GM23338 (cell line): ENCODE measurements around the gene EXOC4. TPM values are rescaled to one million over a fixed set of nuclear protein-coding genes. Genes with fewer than 3 reads are reported as not detected.

Experiments
- ATAC-seq: fragments of 200-7000 bp; cut with Tn5 transposase; 3 replicates; pipeline ENCODE4 v1.9.1; 2020
- DNase-seq: peaks from one replicate; pipeline ENCODE4 v3.0.0-alpha.2; 2015; ENCODE audit warnings: low spot score
- H2AFZ ChIP-seq: fragments of 200-600 bp; sonication (generic); 2 replicates; pipeline ENCODE4 v1.8.0; 2016; ENCODE audit warnings: antibody characterized with exemption, mild to moderate bottlenecking, moderate library complexity
- H3F3A ChIP-seq: fragments of 200-600 bp; sonication (generic); replicated peaks from 2 replicates; pipeline ENCODE4 v1.8.0; 2017; ENCODE audit warnings: antibody characterized with exemption, mixed run types, low read depth
- H3K27ac ChIP-seq: fragments of 200-600 bp; sonication (generic); 2 replicates; pipeline ENCODE4 v1.6.1; 2016; ENCODE audit warnings: low read depth
- H3K27me3 ChIP-seq: fragments of 200-600 bp; sonication (generic); 2 replicates; pipeline ENCODE4 v1.8.0; 2016; ENCODE audit warnings: mild to moderate bottlenecking, mixed run types, moderate library complexity; ENCODE audit not compliant: insufficient read depth
- H3K36me3 ChIP-seq: fragments of 200-600 bp; sonication (generic); 2 replicates; pipeline ENCODE4 v1.8.0; 2016; ENCODE audit warnings: mild to moderate bottlenecking; ENCODE audit not compliant: insufficient read depth
- H3K4me1 ChIP-seq: fragments of 200-600 bp; sonication (generic); 2 replicates; pipeline ENCODE4 v1.8.0; 2016; ENCODE audit warnings: mild to moderate bottlenecking, moderate library complexity; ENCODE audit not compliant: insufficient read depth
- H3K4me2 ChIP-seq: fragments of 200-600 bp; sonication (generic); 2 replicates; pipeline ENCODE4 v1.7.1; 2017; ENCODE audit warnings: mixed run types
- H3K4me3 ChIP-seq: fragments of 200-600 bp; sonication (generic); 2 replicates; pipeline ENCODE4 v1.6.1; 2016; ENCODE audit warnings: mixed run types
- H3K79me2 ChIP-seq: fragments of 200-600 bp; sonication (generic); replicated peaks from 2 replicates; pipeline ENCODE4 v1.8.0; 2017; ENCODE audit warnings: mild to moderate bottlenecking; ENCODE audit not compliant: insufficient read depth
- H3K9me2 ChIP-seq: fragments of 200-600 bp; sonication (generic); 2 replicates; pipeline ENCODE4 v1.8.0; 2017; ENCODE audit not compliant: insufficient read depth
- H4K20me1 ChIP-seq: fragments of 200-600 bp; sonication (generic); replicated peaks from 2 replicates; pipeline ENCODE4 v1.8.0; 2017; ENCODE audit warnings: mild to moderate bottlenecking; ENCODE audit not compliant: insufficient read depth
- H3K27ac Mint-ChIP-seq: 2 replicates; pipeline ENCODE4 v1.8.0; 2020; ENCODE audit warnings: inconsistent platforms, mild to moderate bottlenecking, moderate library complexity, mixed read lengths
- H3K27me3 Mint-ChIP-seq: 3 replicates; pipeline ENCODE4 v1.8.0; 2022; ENCODE audit warnings: low read depth, mild to moderate bottlenecking, moderate library complexity, mixed read lengths, inconsistent platforms; ENCODE audit not compliant: insufficient read depth, poor library complexity
- H3K36me3 Mint-ChIP-seq: 3 replicates; pipeline ENCODE4 v1.8.0; 2021; ENCODE audit warnings: low read depth, mild to moderate bottlenecking, inconsistent platforms, moderate library complexity, mixed read lengths
- H3K4me1 Mint-ChIP-seq: 3 replicates; pipeline ENCODE4 v1.8.0; 2020; ENCODE audit warnings: mild to moderate bottlenecking, inconsistent platforms, mixed read lengths
- H3K4me3 Mint-ChIP-seq: 3 replicates; pipeline ENCODE4 v1.8.0; 2021; ENCODE audit warnings: moderate library complexity, mild to moderate bottlenecking, inconsistent platforms, mixed read lengths
- H3K9me3 Mint-ChIP-seq: 3 replicates; pipeline ENCODE4 v1.8.0; 2020; ENCODE audit warnings: moderate library complexity, mild to moderate bottlenecking, inconsistent platforms, mixed read lengths
- CREB1 ChIP-seq: fragments of 250-450 bp; sonication (Bioruptor Pico); IDR thresholded peaks from 2 replicates; pipeline ENCODE4 v1.5.0; 2020; ENCODE audit warnings: low read depth, mild to moderate bottlenecking, moderate library complexity
- EZH2 ChIP-seq: fragments of 200-600 bp; sonication (generic); IDR thresholded peaks from one replicate; pipeline ENCODE4 v1.8.0; 2017; ENCODE audit warnings: antibody characterized with exemption, mild to moderate bottlenecking, low read depth; ENCODE audit not compliant: unreplicated experiment
- EZH2phosphoT487 ChIP-seq: fragments of 200-600 bp; sonication (generic); IDR thresholded peaks from one replicate; pipeline ENCODE4 v1.8.1; 2018; ENCODE audit warnings: antibody characterized with exemption; ENCODE audit not compliant: unreplicated experiment
- JUNB ChIP-seq: IDR thresholded peaks from one replicate; pipeline ENCODE4 v1.6.1; 2016; ENCODE audit warnings: antibody characterized with exemption; ENCODE audit not compliant: unreplicated experiment
- NANOG ChIP-seq: IDR thresholded peaks from 2 replicates; pipeline ENCODE4 v1.6.1; 2016; ENCODE audit warnings: antibody characterized with exemption, borderline replicate concordance
- POLR2AphosphoS5 ChIP-seq: IDR thresholded peaks from 2 replicates; pipeline ENCODE4 v1.6.1; 2016; ENCODE audit warnings: antibody characterized with exemption, low read depth
- STAT1 ChIP-seq: IDR thresholded peaks from one replicate; pipeline ENCODE4 v1.6.1; 2016; ENCODE audit warnings: antibody characterized with exemption; ENCODE audit not compliant: unreplicated experiment
- ZNF114 ChIP-seq: fragments of 250-450 bp; sonication (Bioruptor Pico); IDR thresholded peaks from 2 replicates; pipeline ENCODE4 v1.5.0; 2020; ENCODE audit warnings: mild to moderate bottlenecking, moderate library complexity
- ZNF331 ChIP-seq: fragments of 250-450 bp; sonication (Bioruptor Pico); IDR thresholded peaks from 2 replicates; pipeline ENCODE4 v1.5.0; 2020; ENCODE audit warnings: low read depth, mild to moderate bottlenecking, moderate library complexity
- polyA plus RNA-seq: library from polyadenylated mRNA; unstranded; fragments of >200 nt; fragmentation: Nextera tagmentation; extraction: Ambion mirVana; gene quantifications from 2 replicates; pipeline ENCODE4 v1.2.1, GENCODE V29; 2016
- total RNA-seq: library from RNA; depleted of rRNA; stranded (reverse); fragments of >200 nt; shearing (Covaris generic); gene quantifications from 2 replicates; pipeline ENCODE4 v1.2.3, GENCODE V29; 2014
- TF ChIP-seq, protein P1 (sequence below): fragments of 250-450 bp; sonication (Bioruptor Pico); IDR thresholded peaks from 2 replicates; pipeline ENCODE4 v1.5.0; 2020; ENCODE audit warnings: mild to moderate bottlenecking, moderate library complexity
- TF ChIP-seq, protein P2 (sequence below): IDR thresholded peaks from 2 replicates; pipeline ENCODE4 v1.6.1; 2016; ENCODE audit warnings: antibody characterized with exemption
- TF ChIP-seq, protein P3 (sequence below), 2 experiments: fragments of 200-600 bp in 1 of 2; sonication (generic) in 1 of 2; conservative IDR thresholded peaks; 2 replicates each; pipeline versions ENCODE4 v1.5.1 to v1.6.1; 2016 to 2017; ENCODE audit warnings: antibody characterized with exemption in 2 of 2, low read depth in 2 of 2, mild to moderate bottlenecking in 2 of 2, moderate library complexity in 1 of 2
- TF ChIP-seq, protein P4 (sequence below): IDR thresholded peaks from one replicate; pipeline ENCODE4 v1.6.1; 2018; ENCODE audit warnings: antibody characterized with exemption; ENCODE audit not compliant: unreplicated experiment

The EXOC4 gene
- total and polyA plus RNA-seq, 2 experiments from 2014 or later, result 37.5 to 52.7 TPM

DNA sequence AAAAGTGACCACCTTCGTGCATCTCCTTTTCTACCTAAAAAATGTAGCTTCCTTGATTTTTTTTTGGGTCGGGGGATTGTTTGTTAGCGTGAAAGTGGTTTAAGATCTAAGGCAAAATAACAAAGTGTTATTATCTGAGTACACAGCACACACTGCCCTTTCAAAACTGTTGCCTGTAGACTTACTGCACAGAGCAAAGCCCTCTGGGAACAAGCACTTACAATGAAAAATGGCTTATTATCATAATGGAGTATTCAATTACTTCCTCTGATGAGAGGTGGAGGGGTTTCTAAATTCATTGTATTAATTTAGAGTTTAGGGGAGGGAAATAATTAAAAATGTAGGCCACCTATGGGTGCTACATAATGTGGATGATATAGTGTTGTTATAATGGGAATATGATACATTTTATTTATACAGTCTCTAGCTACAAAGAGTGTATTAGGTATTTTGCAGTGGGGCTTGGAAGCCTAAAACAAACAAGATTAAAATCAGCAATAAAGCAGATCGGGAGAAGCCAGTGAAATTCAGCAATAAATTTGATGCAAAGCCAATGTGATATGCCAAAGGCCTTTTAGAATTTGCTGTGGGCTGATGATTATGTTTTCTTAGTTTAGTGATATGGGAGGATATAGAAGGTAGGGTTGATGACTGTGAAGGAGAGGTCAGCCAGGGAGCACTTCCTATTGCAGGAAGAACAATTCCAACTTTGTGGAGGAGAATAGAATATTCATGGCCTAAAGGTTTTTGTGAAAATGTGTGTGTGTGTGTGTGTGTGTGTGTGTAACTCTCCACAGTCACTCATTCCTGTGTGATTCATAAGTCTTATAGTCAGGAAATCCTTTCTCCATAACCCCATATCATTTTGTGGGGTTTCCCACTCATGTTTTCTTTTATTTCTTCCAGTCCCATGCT, 17.7 kb upstream of the EXOC4 start:
- Histone ChIP-seq H3K79me2 (no peaks in the 10 kb centered on the region), H3K4me1 (no peaks in the 10 kb centered on the region), H3K4me2 (no peak overlapping the region), H3K27ac (no peak overlapping the region), H4K20me1 (no peaks in the 10 kb centered on the region), H3K27me3 (no peaks in the 10 kb centered on the region), H2AFZ (no peak overlapping the region; the same call in 1 of the 2 replicates), H3K36me3 (no peaks in the 10 kb centered on the region), H3K4me3 (no peak overlapping the region), H3F3A (no peaks in the 10 kb centered on the region), H3K9me2 (no peaks in the 10 kb centered on the region)
- H3K4me3 Mint-ChIP-seq, result no peak overlapping the region
- H3K27ac Mint-ChIP-seq, result no peak overlapping the region
- H3K27me3 Mint-ChIP-seq, result peaks cover 2% of the 10 kb centered on the region
- TF ChIP-seq CREB1, result no peak
- TF ChIP-seq, protein P1, sequence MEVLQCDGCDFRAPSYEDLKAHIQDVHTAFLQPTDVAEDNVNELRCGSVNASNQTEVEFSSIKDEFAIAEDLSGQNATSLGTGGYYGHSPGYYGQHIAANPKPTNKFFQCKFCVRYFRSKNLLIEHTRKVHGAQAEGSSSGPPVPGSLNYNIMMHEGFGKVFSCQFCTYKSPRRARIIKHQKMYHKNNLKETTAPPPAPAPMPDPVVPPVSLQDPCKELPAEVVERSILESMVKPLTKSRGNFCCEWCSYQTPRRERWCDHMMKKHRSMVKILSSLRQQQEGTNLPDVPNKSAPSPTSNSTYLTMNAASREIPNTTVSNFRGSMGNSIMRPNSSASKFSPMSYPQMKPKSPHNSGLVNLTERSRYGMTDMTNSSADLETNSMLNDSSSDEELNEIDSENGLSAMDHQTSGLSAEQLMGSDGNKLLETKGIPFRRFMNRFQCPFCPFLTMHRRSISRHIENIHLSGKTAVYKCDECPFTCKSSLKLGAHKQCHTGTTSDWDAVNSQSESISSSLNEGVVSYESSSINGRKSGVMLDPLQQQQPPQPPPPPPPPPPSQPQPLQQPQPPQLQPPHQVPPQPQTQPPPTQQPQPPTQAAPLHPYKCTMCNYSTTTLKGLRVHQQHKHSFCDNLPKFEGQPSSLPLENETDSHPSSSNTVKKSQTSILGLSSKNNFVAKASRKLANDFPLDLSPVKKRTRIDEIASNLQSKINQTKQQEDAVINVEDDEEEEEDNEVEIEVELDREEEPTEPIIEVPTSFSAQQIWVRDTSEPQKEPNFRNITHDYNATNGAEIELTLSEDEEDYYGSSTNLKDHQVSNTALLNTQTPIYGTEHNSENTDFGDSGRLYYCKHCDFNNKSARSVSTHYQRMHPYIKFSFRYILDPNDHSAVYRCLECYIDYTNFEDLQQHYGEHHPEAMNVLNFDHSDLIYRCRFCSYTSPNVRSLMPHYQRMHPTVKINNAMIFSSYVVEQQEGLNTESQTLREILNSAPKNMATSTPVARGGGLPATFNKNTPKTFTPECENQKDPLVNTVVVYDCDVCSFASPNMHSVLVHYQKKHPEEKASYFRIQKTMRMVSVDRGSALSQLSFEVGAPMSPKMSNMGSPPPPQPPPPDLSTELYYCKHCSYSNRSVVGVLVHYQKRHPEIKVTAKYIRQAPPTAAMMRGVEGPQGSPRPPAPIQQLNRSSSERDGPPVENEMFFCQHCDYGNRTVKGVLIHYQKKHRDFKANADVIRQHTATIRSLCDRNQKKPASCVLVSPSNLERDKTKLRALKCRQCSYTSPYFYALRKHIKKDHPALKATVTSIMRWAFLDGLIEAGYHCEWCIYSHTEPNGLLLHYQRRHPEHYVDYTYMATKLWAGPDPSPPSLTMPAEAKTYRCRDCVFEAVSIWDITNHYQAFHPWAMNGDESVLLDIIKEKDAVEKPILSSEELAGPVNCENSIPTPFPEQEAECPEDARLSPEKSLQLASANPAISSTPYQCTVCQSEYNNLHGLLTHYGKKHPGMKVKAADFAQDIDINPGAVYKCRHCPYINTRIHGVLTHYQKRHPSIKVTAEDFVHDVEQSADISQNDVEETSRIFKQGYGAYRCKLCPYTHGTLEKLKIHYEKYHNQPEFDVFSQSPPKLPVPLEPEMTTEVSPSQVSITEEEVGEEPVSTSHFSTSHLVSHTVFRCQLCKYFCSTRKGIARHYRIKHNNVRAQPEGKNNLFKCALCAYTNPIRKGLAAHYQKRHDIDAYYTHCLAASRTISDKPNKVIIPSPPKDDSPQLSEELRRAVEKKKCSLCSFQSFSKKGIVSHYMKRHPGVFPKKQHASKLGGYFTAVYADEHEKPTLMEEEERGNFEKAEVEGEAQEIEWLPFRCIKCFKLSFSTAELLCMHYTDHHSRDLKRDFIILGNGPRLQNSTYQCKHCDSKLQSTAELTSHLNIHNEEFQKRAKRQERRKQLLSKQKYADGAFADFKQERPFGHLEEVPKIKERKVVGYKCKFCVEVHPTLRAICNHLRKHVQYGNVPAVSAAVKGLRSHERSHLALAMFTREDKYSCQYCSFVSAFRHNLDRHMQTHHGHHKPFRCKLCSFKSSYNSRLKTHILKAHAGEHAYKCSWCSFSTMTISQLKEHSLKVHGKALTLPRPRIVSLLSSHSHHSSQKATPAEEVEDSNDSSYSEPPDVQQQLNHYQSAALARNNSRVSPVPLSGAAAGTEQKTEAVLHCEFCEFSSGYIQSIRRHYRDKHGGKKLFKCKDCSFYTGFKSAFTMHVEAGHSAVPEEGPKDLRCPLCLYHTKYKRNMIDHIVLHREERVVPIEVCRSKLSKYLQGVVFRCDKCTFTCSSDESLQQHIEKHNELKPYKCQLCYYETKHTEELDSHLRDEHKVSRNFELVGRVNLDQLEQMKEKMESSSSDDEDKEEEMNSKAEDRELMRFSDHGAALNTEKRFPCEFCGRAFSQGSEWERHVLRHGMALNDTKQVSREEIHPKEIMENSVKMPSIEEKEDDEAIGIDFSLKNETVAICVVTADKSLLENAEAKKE (CRISPR knock-in tag), result no peak
- TF ChIP-seq, protein P2, sequence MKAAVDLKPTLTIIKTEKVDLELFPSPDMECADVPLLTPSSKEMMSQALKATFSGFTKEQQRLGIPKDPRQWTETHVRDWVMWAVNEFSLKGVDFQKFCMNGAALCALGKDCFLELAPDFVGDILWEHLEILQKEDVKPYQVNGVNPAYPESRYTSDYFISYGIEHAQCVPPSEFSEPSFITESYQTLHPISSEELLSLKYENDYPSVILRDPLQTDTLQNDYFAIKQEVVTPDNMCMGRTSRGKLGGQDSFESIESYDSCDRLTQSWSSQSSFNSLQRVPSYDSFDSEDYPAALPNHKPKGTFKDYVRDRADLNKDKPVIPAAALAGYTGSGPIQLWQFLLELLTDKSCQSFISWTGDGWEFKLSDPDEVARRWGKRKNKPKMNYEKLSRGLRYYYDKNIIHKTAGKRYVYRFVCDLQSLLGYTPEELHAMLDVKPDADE, result no peak
- TF ChIP-seq EZH2, result no peak
- TF ChIP-seq EZH2phosphoT487, result no peak
- no peak for TF ChIP-seq JUNB
- no peak for TF ChIP-seq NANOG
- no peak for TF ChIP-seq ZNF114 (CRISPR knock-in tag)
- TF ChIP-seq, protein P3, sequence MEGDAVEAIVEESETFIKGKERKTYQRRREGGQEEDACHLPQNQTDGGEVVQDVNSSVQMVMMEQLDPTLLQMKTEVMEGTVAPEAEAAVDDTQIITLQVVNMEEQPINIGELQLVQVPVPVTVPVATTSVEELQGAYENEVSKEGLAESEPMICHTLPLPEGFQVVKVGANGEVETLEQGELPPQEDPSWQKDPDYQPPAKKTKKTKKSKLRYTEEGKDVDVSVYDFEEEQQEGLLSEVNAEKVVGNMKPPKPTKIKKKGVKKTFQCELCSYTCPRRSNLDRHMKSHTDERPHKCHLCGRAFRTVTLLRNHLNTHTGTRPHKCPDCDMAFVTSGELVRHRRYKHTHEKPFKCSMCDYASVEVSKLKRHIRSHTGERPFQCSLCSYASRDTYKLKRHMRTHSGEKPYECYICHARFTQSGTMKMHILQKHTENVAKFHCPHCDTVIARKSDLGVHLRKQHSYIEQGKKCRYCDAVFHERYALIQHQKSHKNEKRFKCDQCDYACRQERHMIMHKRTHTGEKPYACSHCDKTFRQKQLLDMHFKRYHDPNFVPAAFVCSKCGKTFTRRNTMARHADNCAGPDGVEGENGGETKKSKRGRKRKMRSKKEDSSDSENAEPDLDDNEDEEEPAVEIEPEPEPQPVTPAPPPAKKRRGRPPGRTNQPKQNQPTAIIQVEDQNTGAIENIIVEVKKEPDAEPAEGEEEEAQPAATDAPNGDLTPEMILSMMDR (conservative IDR thresholded peaks at IDR 0.05; ENCODE audit: low read depth in 2 of 2), result no peak
- TF ChIP-seq, protein P4, sequence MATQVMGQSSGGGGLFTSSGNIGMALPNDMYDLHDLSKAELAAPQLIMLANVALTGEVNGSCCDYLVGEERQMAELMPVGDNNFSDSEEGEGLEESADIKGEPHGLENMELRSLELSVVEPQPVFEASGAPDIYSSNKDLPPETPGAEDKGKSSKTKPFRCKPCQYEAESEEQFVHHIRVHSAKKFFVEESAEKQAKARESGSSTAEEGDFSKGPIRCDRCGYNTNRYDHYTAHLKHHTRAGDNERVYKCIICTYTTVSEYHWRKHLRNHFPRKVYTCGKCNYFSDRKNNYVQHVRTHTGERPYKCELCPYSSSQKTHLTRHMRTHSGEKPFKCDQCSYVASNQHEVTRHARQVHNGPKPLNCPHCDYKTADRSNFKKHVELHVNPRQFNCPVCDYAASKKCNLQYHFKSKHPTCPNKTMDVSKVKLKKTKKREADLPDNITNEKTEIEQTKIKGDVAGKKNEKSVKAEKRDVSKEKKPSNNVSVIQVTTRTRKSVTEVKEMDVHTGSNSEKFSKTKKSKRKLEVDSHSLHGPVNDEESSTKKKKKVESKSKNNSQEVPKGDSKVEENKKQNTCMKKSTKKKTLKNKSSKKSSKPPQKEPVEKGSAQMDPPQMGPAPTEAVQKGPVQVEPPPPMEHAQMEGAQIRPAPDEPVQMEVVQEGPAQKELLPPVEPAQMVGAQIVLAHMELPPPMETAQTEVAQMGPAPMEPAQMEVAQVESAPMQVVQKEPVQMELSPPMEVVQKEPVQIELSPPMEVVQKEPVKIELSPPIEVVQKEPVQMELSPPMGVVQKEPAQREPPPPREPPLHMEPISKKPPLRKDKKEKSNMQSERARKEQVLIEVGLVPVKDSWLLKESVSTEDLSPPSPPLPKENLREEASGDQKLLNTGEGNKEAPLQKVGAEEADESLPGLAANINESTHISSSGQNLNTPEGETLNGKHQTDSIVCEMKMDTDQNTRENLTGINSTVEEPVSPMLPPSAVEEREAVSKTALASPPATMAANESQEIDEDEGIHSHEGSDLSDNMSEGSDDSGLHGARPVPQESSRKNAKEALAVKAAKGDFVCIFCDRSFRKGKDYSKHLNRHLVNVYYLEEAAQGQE, result no peak
- no peak for TF ChIP-seq ZNF331
- TF ChIP-seq STAT1, result no peak
- no peak for TF ChIP-seq POLR2AphosphoS5
- H3K4me1 Mint-ChIP-seq, result peaks cover 5% of the 10 kb centered on the region; the same call in 1 of the 3 replicates
- H3K9me3 Mint-ChIP-seq, result no peaks in the 10 kb centered on the region
- no peak for DNase-seq
- H3K36me3 Mint-ChIP-seq, result no peaks in the 10 kb centered on the region
- ATAC-seq, result no peak
